GM23338 (cell line): ENCODE results near the gene ZNF740. TPM values are rescaled to one million over a fixed set of nuclear protein-coding genes. Genes with fewer than 3 reads are reported as not detected.

ENCODE experiments used
- ATAC-seq: fragments of 200-7000 bp; cut with Tn5 transposase; 3 replicates; pipeline ENCODE4 v1.9.1; 2020
- DNase-seq: peaks from one replicate; pipeline ENCODE4 v3.0.0-alpha.2; 2015; ENCODE audit warnings: low spot score
- H2AFZ ChIP-seq: fragments of 200-600 bp; sonication (generic); 2 replicates; pipeline ENCODE4 v1.8.0; 2016; ENCODE audit warnings: antibody characterized with exemption, mild to moderate bottlenecking, moderate library complexity
- H3F3A ChIP-seq: fragments of 200-600 bp; sonication (generic); replicated peaks from 2 replicates; pipeline ENCODE4 v1.8.0; 2017; ENCODE audit warnings: antibody characterized with exemption, mixed run types, low read depth
- H3K27ac ChIP-seq: fragments of 200-600 bp; sonication (generic); 2 replicates; pipeline ENCODE4 v1.6.1; 2016; ENCODE audit warnings: low read depth
- H3K27me3 ChIP-seq: fragments of 200-600 bp; sonication (generic); 2 replicates; pipeline ENCODE4 v1.8.0; 2016; ENCODE audit warnings: mild to moderate bottlenecking, mixed run types, moderate library complexity; ENCODE audit not compliant: insufficient read depth
- H3K36me3 ChIP-seq: fragments of 200-600 bp; sonication (generic); 2 replicates; pipeline ENCODE4 v1.8.0; 2016; ENCODE audit warnings: mild to moderate bottlenecking; ENCODE audit not compliant: insufficient read depth
- H3K4me1 ChIP-seq: fragments of 200-600 bp; sonication (generic); 2 replicates; pipeline ENCODE4 v1.8.0; 2016; ENCODE audit warnings: mild to moderate bottlenecking, moderate library complexity; ENCODE audit not compliant: insufficient read depth
- H3K4me2 ChIP-seq: fragments of 200-600 bp; sonication (generic); 2 replicates; pipeline ENCODE4 v1.7.1; 2017; ENCODE audit warnings: mixed run types
- H3K4me3 ChIP-seq: fragments of 200-600 bp; sonication (generic); 2 replicates; pipeline ENCODE4 v1.6.1; 2016; ENCODE audit warnings: mixed run types
- H3K79me2 ChIP-seq: fragments of 200-600 bp; sonication (generic); replicated peaks from 2 replicates; pipeline ENCODE4 v1.8.0; 2017; ENCODE audit warnings: mild to moderate bottlenecking; ENCODE audit not compliant: insufficient read depth
- H3K9me2 ChIP-seq: fragments of 200-600 bp; sonication (generic); 2 replicates; pipeline ENCODE4 v1.8.0; 2017; ENCODE audit not compliant: insufficient read depth
- H4K20me1 ChIP-seq: fragments of 200-600 bp; sonication (generic); replicated peaks from 2 replicates; pipeline ENCODE4 v1.8.0; 2017; ENCODE audit warnings: mild to moderate bottlenecking; ENCODE audit not compliant: insufficient read depth
- H3K27ac Mint-ChIP-seq: 2 replicates; pipeline ENCODE4 v1.8.0; 2020; ENCODE audit warnings: inconsistent platforms, mild to moderate bottlenecking, moderate library complexity, mixed read lengths
- H3K27me3 Mint-ChIP-seq: 3 replicates; pipeline ENCODE4 v1.8.0; 2022; ENCODE audit warnings: low read depth, mild to moderate bottlenecking, moderate library complexity, mixed read lengths, inconsistent platforms; ENCODE audit not compliant: insufficient read depth, poor library complexity
- H3K36me3 Mint-ChIP-seq: 3 replicates; pipeline ENCODE4 v1.8.0; 2021; ENCODE audit warnings: low read depth, mild to moderate bottlenecking, inconsistent platforms, moderate library complexity, mixed read lengths
- H3K4me1 Mint-ChIP-seq: 3 replicates; pipeline ENCODE4 v1.8.0; 2020; ENCODE audit warnings: mild to moderate bottlenecking, inconsistent platforms, mixed read lengths
- H3K4me3 Mint-ChIP-seq: 3 replicates; pipeline ENCODE4 v1.8.0; 2021; ENCODE audit warnings: moderate library complexity, mild to moderate bottlenecking, inconsistent platforms, mixed read lengths
- H3K9me3 Mint-ChIP-seq: 3 replicates; pipeline ENCODE4 v1.8.0; 2020; ENCODE audit warnings: moderate library complexity, mild to moderate bottlenecking, inconsistent platforms, mixed read lengths
- CREB1 ChIP-seq: fragments of 250-450 bp; sonication (Bioruptor Pico); IDR thresholded peaks from 2 replicates; pipeline ENCODE4 v1.5.0; 2020; ENCODE audit warnings: low read depth, mild to moderate bottlenecking, moderate library complexity
- EZH2 ChIP-seq: fragments of 200-600 bp; sonication (generic); IDR thresholded peaks from one replicate; pipeline ENCODE4 v1.8.0; 2017; ENCODE audit warnings: antibody characterized with exemption, mild to moderate bottlenecking, low read depth; ENCODE audit not compliant: unreplicated experiment
- EZH2phosphoT487 ChIP-seq: fragments of 200-600 bp; sonication (generic); IDR thresholded peaks from one replicate; pipeline ENCODE4 v1.8.1; 2018; ENCODE audit warnings: antibody characterized with exemption; ENCODE audit not compliant: unreplicated experiment
- JUNB ChIP-seq: IDR thresholded peaks from one replicate; pipeline ENCODE4 v1.6.1; 2016; ENCODE audit warnings: antibody characterized with exemption; ENCODE audit not compliant: unreplicated experiment
- NANOG ChIP-seq: IDR thresholded peaks from 2 replicates; pipeline ENCODE4 v1.6.1; 2016; ENCODE audit warnings: antibody characterized with exemption, borderline replicate concordance
- POLR2AphosphoS5 ChIP-seq: IDR thresholded peaks from 2 replicates; pipeline ENCODE4 v1.6.1; 2016; ENCODE audit warnings: antibody characterized with exemption, low read depth
- REST ChIP-seq: IDR thresholded peaks from one replicate; pipeline ENCODE4 v1.6.1; 2018; ENCODE audit warnings: antibody characterized with exemption; ENCODE audit not compliant: unreplicated experiment
- STAT1 ChIP-seq: IDR thresholded peaks from one replicate; pipeline ENCODE4 v1.6.1; 2016; ENCODE audit warnings: antibody characterized with exemption; ENCODE audit not compliant: unreplicated experiment
- ZNF114 ChIP-seq: fragments of 250-450 bp; sonication (Bioruptor Pico); IDR thresholded peaks from 2 replicates; pipeline ENCODE4 v1.5.0; 2020; ENCODE audit warnings: mild to moderate bottlenecking, moderate library complexity
- ZNF331 ChIP-seq: fragments of 250-450 bp; sonication (Bioruptor Pico); IDR thresholded peaks from 2 replicates; pipeline ENCODE4 v1.5.0; 2020; ENCODE audit warnings: low read depth, mild to moderate bottlenecking, moderate library complexity
- polyA plus RNA-seq: library from polyadenylated mRNA; unstranded; fragments of >200 nt; fragmentation: Nextera tagmentation; extraction: Ambion mirVana; gene quantifications from 2 replicates; pipeline ENCODE4 v1.2.1, GENCODE V29; 2016
- total RNA-seq: library from RNA; depleted of rRNA; stranded (reverse); fragments of >200 nt; shearing (Covaris generic); gene quantifications from 2 replicates; pipeline ENCODE4 v1.2.3, GENCODE V29; 2014
- TF ChIP-seq, protein P1 (sequence below), 2 experiments: fragments of 200-600 bp in 1 of 2; sonication (generic) in 1 of 2; conservative IDR thresholded peaks; 2 replicates each; pipeline versions ENCODE4 v1.5.1 to v1.6.1; 2016 to 2017; ENCODE audit warnings: antibody characterized with exemption in 2 of 2, low read depth in 2 of 2, mild to moderate bottlenecking in 2 of 2, moderate library complexity in 1 of 2
- TF ChIP-seq, protein P2 (sequence below): IDR thresholded peaks from 2 replicates; pipeline ENCODE4 v1.6.1; 2016; ENCODE audit warnings: antibody characterized with exemption
- TF ChIP-seq, protein P3 (sequence below): fragments of 250-450 bp; sonication (Bioruptor Pico); IDR thresholded peaks from 2 replicates; pipeline ENCODE4 v1.5.0; 2020; ENCODE audit warnings: mild to moderate bottlenecking, moderate library complexity

The ZNF740 gene
- total and polyA plus RNA-seq, 2 experiments from 2014 or later = 2.6 to 13.0 TPM

- no peaks in the 10 kb centered on the region; the same call in 1 of the 3 replicates for H3K9me3 Mint-ChIP-seq
- Histone ChIP-seq H3K79me2 (no peaks in the 10 kb centered on the region), H2AFZ (no peak overlapping the region), H3K4me2 (no peak overlapping the region), H3K9me2 (no peaks in the 10 kb centered on the region), H3F3A (no peaks in the 10 kb centered on the region), H3K36me3 (no peaks in the 10 kb centered on the region; the same call in 1 of the 2 replicates), H3K4me1 (peaks cover 12% of the 10 kb centered on the region; the same call in 1 of the 2 replicates), H3K4me3 (no peak overlapping the region), H3K27ac (no peak overlapping the region), H4K20me1 (peaks cover 14% of the 10 kb centered on the region), H3K27me3 (peaks cover 52% of the 10 kb centered on the region)
- no peak for DNase-seq
- no peak for TF ChIP-seq JUNB
- TF ChIP-seq EZH2 = no peak
- TF ChIP-seq, protein P1, sequence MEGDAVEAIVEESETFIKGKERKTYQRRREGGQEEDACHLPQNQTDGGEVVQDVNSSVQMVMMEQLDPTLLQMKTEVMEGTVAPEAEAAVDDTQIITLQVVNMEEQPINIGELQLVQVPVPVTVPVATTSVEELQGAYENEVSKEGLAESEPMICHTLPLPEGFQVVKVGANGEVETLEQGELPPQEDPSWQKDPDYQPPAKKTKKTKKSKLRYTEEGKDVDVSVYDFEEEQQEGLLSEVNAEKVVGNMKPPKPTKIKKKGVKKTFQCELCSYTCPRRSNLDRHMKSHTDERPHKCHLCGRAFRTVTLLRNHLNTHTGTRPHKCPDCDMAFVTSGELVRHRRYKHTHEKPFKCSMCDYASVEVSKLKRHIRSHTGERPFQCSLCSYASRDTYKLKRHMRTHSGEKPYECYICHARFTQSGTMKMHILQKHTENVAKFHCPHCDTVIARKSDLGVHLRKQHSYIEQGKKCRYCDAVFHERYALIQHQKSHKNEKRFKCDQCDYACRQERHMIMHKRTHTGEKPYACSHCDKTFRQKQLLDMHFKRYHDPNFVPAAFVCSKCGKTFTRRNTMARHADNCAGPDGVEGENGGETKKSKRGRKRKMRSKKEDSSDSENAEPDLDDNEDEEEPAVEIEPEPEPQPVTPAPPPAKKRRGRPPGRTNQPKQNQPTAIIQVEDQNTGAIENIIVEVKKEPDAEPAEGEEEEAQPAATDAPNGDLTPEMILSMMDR (conservative IDR thresholded peaks at IDR 0.05; ENCODE audit: low read depth in 2 of 2) = no peak
- no peak for TF ChIP-seq ZNF331 (CRISPR knock-in tag)
- TF ChIP-seq, protein P2, sequence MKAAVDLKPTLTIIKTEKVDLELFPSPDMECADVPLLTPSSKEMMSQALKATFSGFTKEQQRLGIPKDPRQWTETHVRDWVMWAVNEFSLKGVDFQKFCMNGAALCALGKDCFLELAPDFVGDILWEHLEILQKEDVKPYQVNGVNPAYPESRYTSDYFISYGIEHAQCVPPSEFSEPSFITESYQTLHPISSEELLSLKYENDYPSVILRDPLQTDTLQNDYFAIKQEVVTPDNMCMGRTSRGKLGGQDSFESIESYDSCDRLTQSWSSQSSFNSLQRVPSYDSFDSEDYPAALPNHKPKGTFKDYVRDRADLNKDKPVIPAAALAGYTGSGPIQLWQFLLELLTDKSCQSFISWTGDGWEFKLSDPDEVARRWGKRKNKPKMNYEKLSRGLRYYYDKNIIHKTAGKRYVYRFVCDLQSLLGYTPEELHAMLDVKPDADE = no peak
- TF ChIP-seq EZH2phosphoT487 = no peak
- no peak for TF ChIP-seq NANOG
- no peak for TF ChIP-seq CREB1 (CRISPR knock-in tag)
- TF ChIP-seq STAT1 = no peak
- TF ChIP-seq, protein P3, sequence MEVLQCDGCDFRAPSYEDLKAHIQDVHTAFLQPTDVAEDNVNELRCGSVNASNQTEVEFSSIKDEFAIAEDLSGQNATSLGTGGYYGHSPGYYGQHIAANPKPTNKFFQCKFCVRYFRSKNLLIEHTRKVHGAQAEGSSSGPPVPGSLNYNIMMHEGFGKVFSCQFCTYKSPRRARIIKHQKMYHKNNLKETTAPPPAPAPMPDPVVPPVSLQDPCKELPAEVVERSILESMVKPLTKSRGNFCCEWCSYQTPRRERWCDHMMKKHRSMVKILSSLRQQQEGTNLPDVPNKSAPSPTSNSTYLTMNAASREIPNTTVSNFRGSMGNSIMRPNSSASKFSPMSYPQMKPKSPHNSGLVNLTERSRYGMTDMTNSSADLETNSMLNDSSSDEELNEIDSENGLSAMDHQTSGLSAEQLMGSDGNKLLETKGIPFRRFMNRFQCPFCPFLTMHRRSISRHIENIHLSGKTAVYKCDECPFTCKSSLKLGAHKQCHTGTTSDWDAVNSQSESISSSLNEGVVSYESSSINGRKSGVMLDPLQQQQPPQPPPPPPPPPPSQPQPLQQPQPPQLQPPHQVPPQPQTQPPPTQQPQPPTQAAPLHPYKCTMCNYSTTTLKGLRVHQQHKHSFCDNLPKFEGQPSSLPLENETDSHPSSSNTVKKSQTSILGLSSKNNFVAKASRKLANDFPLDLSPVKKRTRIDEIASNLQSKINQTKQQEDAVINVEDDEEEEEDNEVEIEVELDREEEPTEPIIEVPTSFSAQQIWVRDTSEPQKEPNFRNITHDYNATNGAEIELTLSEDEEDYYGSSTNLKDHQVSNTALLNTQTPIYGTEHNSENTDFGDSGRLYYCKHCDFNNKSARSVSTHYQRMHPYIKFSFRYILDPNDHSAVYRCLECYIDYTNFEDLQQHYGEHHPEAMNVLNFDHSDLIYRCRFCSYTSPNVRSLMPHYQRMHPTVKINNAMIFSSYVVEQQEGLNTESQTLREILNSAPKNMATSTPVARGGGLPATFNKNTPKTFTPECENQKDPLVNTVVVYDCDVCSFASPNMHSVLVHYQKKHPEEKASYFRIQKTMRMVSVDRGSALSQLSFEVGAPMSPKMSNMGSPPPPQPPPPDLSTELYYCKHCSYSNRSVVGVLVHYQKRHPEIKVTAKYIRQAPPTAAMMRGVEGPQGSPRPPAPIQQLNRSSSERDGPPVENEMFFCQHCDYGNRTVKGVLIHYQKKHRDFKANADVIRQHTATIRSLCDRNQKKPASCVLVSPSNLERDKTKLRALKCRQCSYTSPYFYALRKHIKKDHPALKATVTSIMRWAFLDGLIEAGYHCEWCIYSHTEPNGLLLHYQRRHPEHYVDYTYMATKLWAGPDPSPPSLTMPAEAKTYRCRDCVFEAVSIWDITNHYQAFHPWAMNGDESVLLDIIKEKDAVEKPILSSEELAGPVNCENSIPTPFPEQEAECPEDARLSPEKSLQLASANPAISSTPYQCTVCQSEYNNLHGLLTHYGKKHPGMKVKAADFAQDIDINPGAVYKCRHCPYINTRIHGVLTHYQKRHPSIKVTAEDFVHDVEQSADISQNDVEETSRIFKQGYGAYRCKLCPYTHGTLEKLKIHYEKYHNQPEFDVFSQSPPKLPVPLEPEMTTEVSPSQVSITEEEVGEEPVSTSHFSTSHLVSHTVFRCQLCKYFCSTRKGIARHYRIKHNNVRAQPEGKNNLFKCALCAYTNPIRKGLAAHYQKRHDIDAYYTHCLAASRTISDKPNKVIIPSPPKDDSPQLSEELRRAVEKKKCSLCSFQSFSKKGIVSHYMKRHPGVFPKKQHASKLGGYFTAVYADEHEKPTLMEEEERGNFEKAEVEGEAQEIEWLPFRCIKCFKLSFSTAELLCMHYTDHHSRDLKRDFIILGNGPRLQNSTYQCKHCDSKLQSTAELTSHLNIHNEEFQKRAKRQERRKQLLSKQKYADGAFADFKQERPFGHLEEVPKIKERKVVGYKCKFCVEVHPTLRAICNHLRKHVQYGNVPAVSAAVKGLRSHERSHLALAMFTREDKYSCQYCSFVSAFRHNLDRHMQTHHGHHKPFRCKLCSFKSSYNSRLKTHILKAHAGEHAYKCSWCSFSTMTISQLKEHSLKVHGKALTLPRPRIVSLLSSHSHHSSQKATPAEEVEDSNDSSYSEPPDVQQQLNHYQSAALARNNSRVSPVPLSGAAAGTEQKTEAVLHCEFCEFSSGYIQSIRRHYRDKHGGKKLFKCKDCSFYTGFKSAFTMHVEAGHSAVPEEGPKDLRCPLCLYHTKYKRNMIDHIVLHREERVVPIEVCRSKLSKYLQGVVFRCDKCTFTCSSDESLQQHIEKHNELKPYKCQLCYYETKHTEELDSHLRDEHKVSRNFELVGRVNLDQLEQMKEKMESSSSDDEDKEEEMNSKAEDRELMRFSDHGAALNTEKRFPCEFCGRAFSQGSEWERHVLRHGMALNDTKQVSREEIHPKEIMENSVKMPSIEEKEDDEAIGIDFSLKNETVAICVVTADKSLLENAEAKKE (CRISPR knock-in tag) = no peak
- TF ChIP-seq ZNF114 (CRISPR knock-in tag) = no peak
- TF ChIP-seq REST = no peak
- TF ChIP-seq POLR2AphosphoS5 = no peak
- H3K27ac Mint-ChIP-seq = no peak overlapping the region
- peaks cover 33% of the 10 kb centered on the region for H3K27me3 Mint-ChIP-seq
- H3K4me1 Mint-ChIP-seq = peaks cover 29% of the 10 kb centered on the region; the same call in 2 of the 3 replicates
- no peak overlapping the region for H3K4me3 Mint-ChIP-seq
- H3K36me3 Mint-ChIP-seq = peaks cover 16% of the 10 kb centered on the region
- ATAC-seq = no peak
Observed at GRCh38 chr12:53192531-53193021, 12.1 kb downstream of the ZNF740 start.
